Activated CD8-positive, alpha-beta memory T cell treated with anti-CD3 and anti-CD28 coated beads for 4 hours (primary cell): ENCODE data around the gene PZP.
"Not testable (repeated sequence)": the region's sequence is repeated elsewhere in the genome, so short reads cannot be mapped to it uniquely, and the experiment has no call there.

Experiments used
- DNase-seq, 2 donors: peaks; one replicate each; pipeline ENCODE4 v3.0.0-alpha.2; 2020; ENCODE audit warnings: low read depth in 2 of 2

PZP gene

DNA sequence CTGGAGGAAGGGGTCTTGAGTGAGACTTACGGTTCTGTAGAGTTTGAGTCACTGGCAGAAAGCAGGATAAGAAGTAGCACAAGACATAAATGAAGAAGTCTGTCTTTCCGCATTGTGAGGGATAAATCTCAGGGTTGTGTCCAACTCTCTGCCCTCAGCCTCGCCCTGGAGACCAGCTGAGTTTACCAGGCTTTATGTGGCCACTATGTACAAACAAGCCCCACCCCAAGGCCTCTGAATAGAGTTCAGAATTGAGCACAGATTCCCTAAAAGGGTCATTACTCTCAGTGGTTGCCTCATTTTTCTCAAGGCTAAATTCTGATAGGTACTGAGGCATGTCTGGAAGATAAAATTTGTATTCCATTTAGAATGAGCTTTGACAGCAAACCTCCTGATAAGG lies at the start of gene PZP:
Gene PZP, minus strand, starts transcription at position 167 of the 400 bp plus-strand sequence. Its CDS starts 54 bp downstream, at position 113.
- no peak for DNase-seq

- no peak for DNase-seq
Observed at GRCh38 chr12:9256758-9257405, 48.7 kb upstream of the PZP start.

GRCh38 chr12:9256341-9256740 lies 48.1 kb upstream of the PZP start:
- no peak for DNase-seq

DNA sequence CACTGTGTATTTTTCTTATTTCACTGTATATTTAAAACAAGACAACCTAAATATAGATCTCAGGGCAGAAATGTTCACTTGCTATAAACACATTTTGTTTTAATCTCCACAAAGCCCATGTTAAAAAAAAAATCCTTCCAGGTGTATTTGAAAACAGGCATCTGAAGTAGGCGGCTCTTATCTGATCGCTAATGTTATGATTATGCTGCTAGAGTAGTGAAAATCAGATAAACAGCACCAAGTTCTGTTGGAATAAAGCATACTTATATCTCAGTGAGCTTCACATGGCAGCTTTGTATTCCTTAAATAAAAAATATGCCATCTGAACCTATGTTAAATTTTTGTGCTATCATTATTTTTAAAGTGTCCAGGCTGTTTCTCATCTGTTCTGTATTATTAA lies 47.6 kb upstream of the PZP start:
- no peak for DNase-seq

GRCh38 chr12:9253464-9253863 lies 45.3 kb upstream of the PZP start:
- DNase-seq, result no peak

DNA sequence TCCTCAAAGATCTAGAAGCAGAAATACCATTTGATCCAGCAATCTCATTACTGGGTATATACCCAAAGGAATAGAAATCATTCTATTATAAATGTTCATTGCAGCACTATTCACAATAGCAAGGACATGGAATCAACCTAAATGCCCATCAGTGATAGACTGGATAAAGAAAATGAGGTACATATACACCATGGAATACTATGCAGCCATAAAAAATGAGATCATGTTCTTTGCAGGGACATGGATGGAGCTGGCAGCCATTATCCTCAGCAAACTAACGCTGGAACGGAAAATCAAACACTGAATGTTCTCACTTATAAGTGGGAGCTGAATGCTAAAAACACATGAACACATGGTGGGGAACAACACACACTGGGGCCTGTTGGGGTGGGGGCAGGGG lies 44.6 kb upstream of the PZP start:
- DNase-seq, result not testable (repeated sequence)

GRCh38 chr12:9252256-9252655 lies 44.1 kb upstream of the PZP start:
- no peak for DNase-seq

- DNase-seq, result no peak
Observed at GRCh38 chr12:9248435-9248834, 40.2 kb upstream of the PZP start.

DNA sequence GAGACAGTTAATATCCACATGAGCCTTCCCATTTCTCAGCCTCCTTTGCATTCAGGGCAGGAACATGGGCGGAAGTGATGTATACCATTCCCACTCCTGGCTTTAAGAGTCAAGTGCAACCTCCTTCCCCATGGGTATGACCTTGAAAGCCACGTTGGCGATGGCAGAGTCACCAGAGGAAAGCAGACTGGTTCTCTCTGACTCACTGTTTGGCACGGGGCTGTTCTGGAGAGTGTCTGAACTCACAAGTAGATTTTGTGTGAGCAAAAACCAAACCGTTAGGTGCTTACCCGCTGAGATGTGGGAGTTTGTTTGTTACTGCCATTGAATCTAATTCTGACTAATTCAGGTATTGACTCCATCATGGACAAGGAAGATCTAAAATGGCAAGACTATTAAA lies 36.7 kb upstream of the PZP start:
- DNase-seq, result no peak

DNA sequence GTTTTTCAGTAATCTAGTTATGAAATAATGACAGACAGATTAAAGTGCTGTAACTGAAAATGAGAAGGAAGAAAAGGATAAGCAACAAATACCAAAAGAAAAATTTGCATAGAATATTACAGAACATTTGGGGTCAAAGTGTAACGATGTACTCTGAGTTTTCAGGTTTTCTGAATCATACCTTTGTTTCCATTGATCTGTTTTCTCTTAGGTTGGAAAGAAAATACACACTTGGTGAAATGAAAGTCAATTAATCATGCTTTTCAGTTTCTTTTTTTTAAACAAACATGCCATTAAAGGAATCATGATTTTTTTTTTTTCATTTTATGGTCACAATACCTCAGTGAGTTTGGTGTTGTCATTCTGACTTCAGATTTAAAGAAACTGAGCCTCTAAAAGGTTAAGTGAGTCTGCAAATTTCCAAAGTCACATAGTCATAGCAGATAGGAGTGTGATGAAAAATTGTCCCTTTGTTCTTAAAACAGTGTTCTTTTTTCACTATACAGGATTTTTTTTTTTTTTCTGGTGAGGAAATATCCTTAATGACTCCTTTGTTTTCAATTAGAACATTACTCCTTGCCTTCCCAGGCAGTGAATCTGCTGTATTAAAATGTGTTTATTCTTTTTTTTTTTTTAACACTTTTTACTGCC lies 35.9 kb upstream of the PZP start:
- DNase-seq, result no peak

GRCh38 chr12:9241301-9241700 lies 33.1 kb upstream of the PZP start:
- no peak for DNase-seq

DNA sequence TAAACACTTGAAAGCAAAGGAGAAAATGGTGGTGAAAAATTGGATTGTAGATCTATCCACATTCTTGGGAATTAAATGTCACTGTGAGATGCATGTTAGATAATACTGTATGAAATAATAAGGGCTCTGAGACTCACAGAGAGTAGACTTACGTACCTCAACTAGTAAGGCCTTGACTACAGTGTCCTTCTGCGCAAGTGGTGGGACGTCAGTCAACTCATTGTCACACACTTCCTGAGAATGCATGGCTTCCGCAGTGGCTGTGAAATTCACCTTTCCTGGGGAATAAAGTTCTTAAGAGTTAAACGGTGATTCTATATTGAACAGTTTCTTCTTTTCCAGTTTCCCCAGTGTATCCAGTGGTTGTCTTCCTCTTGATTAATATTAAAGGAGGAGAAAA lies 32.6 kb upstream of the PZP start:
- no peak for DNase-seq

GRCh38 chr12:9240004-9240635 lies 31.9 kb upstream of the PZP start:
- DNase-seq, result peak; percentile 13 to 15

DNA sequence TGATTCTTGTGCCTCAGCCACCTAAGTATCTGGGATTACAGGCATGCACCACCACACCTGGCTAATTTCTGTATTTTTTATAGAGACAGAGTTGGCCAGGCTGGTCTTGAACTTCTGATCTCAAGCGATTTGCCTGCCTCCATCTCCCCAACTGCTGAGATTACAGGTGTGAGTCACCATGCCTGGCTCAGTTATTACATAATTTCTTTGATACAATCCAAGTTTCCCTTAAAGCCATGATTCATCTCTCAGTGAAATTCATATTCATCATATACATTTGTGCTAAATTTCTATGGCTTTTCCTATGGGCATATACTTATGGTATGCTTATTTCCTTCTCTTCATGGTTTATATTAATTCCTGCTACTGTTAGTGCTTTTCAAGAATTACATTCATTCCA lies 29.1 kb upstream of the PZP start:
- no peak for DNase-seq

- DNase-seq, result no peak
Observed at GRCh38 chr12:9235519-9235918, 27.3 kb upstream of the PZP start.

DNA sequence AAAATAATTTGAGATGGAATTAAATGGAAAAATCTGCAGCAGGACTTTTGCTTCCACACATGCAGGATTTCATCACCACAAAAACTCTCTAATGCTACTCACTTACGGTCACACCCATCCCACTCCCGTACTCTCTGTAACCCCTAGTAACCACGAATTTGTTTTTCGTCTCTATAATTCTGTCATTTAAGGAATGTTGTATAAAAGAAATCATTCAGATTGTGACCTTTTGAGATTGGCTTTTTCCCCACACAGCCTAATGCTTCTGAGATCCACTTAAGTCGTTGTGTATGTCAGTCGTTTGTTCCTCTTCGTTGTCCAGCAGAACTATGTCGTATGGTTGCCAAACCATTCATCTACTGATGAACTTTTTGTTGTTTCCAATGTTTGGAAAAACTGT lies 19.8 kb upstream of the PZP start:
- DNase-seq, result no peak

GRCh38 chr12:9223830-9224229 lies 15.6 kb upstream of the PZP start:
- no peak for DNase-seq

- no peak for DNase-seq
Observed at GRCh38 chr12:9221483-9221882, 13.3 kb upstream of the PZP start.

- DNase-seq, result not testable (repeated sequence)
Observed at GRCh38 chr12:9221011-9221410, 12.8 kb upstream of the PZP start.

GRCh38 chr12:9214534-9214933 lies 6.3 kb upstream of the PZP start:
- no peak for DNase-seq

DNA sequence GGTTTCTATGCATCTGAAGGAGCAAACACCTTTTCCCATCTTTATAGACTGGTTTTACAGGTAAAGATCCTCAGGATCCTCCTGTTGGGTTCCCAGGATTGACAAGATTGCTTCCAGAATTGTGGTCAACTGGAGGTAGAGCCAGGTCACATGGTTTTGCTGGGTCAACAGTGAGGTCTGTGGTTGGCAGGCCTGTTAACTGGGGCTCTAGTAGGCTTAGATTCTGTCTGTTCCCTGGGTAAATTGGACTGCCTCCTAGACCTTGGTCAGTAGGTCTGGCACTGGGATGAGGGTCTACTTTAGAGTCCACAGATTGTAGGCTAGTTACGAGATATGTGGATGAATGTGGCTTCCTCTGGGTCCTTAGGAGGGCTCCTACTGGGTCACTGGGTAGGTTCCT lies 3.5 kb upstream of the PZP start:
- no peak for DNase-seq

DNA sequence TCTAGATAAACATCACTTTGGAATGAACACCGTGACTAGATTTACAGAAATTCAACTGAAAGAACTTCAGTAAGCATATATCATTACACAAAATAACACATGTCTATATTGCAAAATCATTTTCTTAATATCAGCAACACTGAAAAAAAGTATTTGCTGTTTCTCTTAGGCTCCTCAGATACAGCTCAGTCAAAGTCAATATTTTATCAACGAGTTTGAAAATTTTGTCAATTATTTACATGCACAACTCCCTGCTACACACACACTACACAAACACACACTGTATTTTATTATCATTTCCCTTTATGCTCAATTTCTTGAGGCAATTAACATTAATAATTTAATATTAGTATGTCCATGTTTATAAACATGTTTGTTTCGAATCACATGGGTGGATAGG lies 3.8 kb downstream of the PZP start:
- no peak for DNase-seq

- DNase-seq, result no peak
Observed at GRCh38 chr12:9198012-9198411, 10.2 kb downstream of the PZP start.
